Neuronal stem cell (in vitro differentiated cells): ENCODE measurements around the gene SORCS1.

Source experiments
- DNase-seq: peaks from one replicate; pipeline ENCODE4 v3.0.0-alpha.2; 2013; ENCODE audit warnings: low spot score
- H2AFZ ChIP-seq: one replicate; pipeline ENCODE4 v1.6.1; 2013; ENCODE audit warnings: mild to moderate bottlenecking, low read length, inconsistent platforms
- H2AK5ac ChIP-seq: 2 replicates; pipeline ENCODE4 v1.6.1; 2013; ENCODE audit warnings: low read depth, mild to moderate bottlenecking, inconsistent platforms, low read length, moderate library complexity, mixed read lengths
- H2BK120ac ChIP-seq: 2 replicates; pipeline ENCODE4 v1.6.1; 2013; ENCODE audit warnings: low read depth, mild to moderate bottlenecking, inconsistent platforms, low read length, moderate library complexity, mixed read lengths
- H2BK12ac ChIP-seq: one replicate; pipeline ENCODE4 v1.6.1; 2013; ENCODE audit warnings: low read length, inconsistent platforms
- H2BK15ac ChIP-seq: 2 replicates; pipeline ENCODE4 v1.6.1; 2013; ENCODE audit warnings: mild to moderate bottlenecking, low read length, inconsistent platforms, mixed read lengths
- H2BK5ac ChIP-seq: one replicate; pipeline ENCODE4 v1.6.1; 2013; ENCODE audit warnings: inconsistent platforms, mild to moderate bottlenecking, low read length, moderate library complexity
- H3K14ac ChIP-seq: one replicate; pipeline ENCODE4 v1.6.1; 2013; ENCODE audit warnings: low read length, inconsistent platforms
- H3K18ac ChIP-seq: 2 replicates; pipeline ENCODE4 v1.6.1; 2013; ENCODE audit warnings: low read length, inconsistent platforms
- H3K23ac ChIP-seq: 2 replicates; pipeline ENCODE4 v1.6.1; 2013; ENCODE audit warnings: low read depth, mild to moderate bottlenecking, mixed read lengths, low read length, inconsistent platforms; ENCODE audit not compliant: poor library complexity
- H3K27ac ChIP-seq: replicated peaks from 3 replicates; pipeline ENCODE4 v1.5.1; 2013; ENCODE audit warnings: low read length, inconsistent platforms
- H3K27me3 ChIP-seq, 3 experiments: 2 replicates each; pipeline ENCODE4 v1.6.1; 2013; ENCODE audit warnings: low read length in 3 of 3, mild to moderate bottlenecking in 2 of 3, inconsistent platforms in 1 of 3, low read depth in 1 of 3, mixed read lengths in 1 of 3, moderate library complexity in 1 of 3; ENCODE audit not compliant: control insufficient read depth in 3 of 3, insufficient read depth in 3 of 3
- H3K36me3 ChIP-seq, 2 donors: replicated peaks in 1 of 2; 2 replicates each; pipeline ENCODE4 v1.6.1; 2013; ENCODE audit warnings: low read length in 2 of 2; ENCODE audit not compliant: control insufficient read depth in 2 of 2, insufficient read depth in 2 of 2
- H3K4ac ChIP-seq: 2 replicates; pipeline ENCODE4 v1.6.1; 2013; ENCODE audit warnings: inconsistent platforms, mild to moderate bottlenecking, low read length, moderate library complexity
- H3K4me1 ChIP-seq, 2 donors: 1 replicate in 1 of 2; 2 replicates in 1 of 2; pipeline ENCODE4 v1.6.1; 2013; ENCODE audit warnings: low read length in 2 of 2, low read depth in 1 of 2; ENCODE audit not compliant: control insufficient read depth in 2 of 2, insufficient read depth in 1 of 2
- H3K4me2 ChIP-seq: one replicate; pipeline ENCODE4 v1.6.1; 2013; ENCODE audit warnings: mild to moderate bottlenecking, low read length, inconsistent platforms; ENCODE audit not compliant: insufficient read depth, poor library complexity, severe bottlenecking
- H3K4me3 ChIP-seq, 2 donors: 2 replicates each; pipeline ENCODE4 v1.5.1; 2013; ENCODE audit warnings: low read length in 2 of 2, mild to moderate bottlenecking in 2 of 2, inconsistent platforms in 1 of 2, moderate library complexity in 1 of 2
- H3K79me1 ChIP-seq: one replicate; pipeline ENCODE4 v1.6.1; 2013; ENCODE audit warnings: low read depth, mild to moderate bottlenecking, inconsistent platforms, low read length, moderate library complexity
- H3K9ac ChIP-seq: one replicate; pipeline ENCODE4 v1.6.1; 2013; ENCODE audit warnings: mild to moderate bottlenecking, low read depth, low read length, inconsistent platforms; ENCODE audit not compliant: poor library complexity
- H3K9me3 ChIP-seq, 2 donors: replicated peaks in 1 of 2; 2 replicates each; pipeline versions ENCODE3 to v1.6.1; 2013; ENCODE audit warnings: low read length in 2 of 2, mild to moderate bottlenecking in 2 of 2, inconsistent platforms in 1 of 2, low read depth in 1 of 2, mixed read lengths in 1 of 2, moderate library complexity in 1 of 2; ENCODE audit not compliant: control insufficient read depth in 2 of 2, insufficient read depth in 1 of 2
- H4K8ac ChIP-seq: one replicate; pipeline ENCODE4 v1.6.1; 2013; ENCODE audit warnings: low read depth, mild to moderate bottlenecking, inconsistent platforms, low read length, moderate library complexity
- H4K91ac ChIP-seq: one replicate; pipeline ENCODE4 v1.6.1; 2013; ENCODE audit warnings: low read length, low read depth, mild to moderate bottlenecking, inconsistent platforms; ENCODE audit not compliant: poor library complexity
- WGBS, 2 donors: extraction: QIAGEN DNeasy Blood & Tissue Kit; methylation state at CpG; one replicate each; pipeline ENCODE4 v1.1.7; 2013; ENCODE audit warnings: missing lambda C conversion rate in 2 of 2, mixed read lengths in 1 of 2; ENCODE audit not compliant: insufficient read length in 2 of 2, insufficient replicate concordance in 1 of 2; ENCODE audit errors: extremely low coverage in 2 of 2; 5-methylcytosine and 5-hydroxymethylcytosine counted together

SORCS1 gene

DNA sequence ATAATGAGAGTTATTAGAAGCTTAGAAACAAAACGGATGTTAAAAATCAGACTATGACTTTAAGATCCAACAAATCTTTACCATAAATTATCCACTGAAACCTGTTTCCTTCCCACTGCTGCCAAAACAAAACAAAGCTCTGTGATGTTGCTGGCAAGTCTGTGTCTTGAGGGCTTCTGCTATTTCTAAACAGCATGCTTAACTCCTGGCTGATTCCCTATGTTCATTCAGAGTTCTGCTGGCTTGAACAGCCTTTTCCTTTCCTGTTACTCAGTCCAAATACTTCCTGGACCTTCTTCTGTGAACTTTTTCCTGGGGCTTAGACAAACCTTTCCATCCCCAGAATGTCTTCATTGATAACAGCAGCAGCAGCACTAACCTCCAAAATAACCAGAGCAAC is 448.1 kb downstream of the SORCS1 start:
- H3K27ac ChIP-seq = no peak overlapping the region
- no peak overlapping the region for H2BK120ac ChIP-seq
- H2AFZ ChIP-seq = no peak overlapping the region
- H3K36me3 ChIP-seq = no peaks in the 10 kb centered on the region
- H3K9ac ChIP-seq = no peak overlapping the region
- no peak overlapping the region for H3K4me2 ChIP-seq
- H3K23ac ChIP-seq = no peak overlapping the region
- H2BK5ac ChIP-seq = no peak overlapping the region
- H2AK5ac ChIP-seq = no peak overlapping the region
- no peak overlapping the region for H3K14ac ChIP-seq
- no peaks in the 10 kb centered on the region for H3K79me1 ChIP-seq
- H3K4ac ChIP-seq = no peak overlapping the region
- H2BK15ac ChIP-seq = no peak overlapping the region
- H4K8ac ChIP-seq = no peak overlapping the region
- no peak overlapping the region for H2BK12ac ChIP-seq
- H4K91ac ChIP-seq = no peak overlapping the region
- no CpG with 5 or more reads among the region's 1 CpG for WGBS, 2 donors
- no peaks in the 10 kb centered on the region for H3K9me3 ChIP-seq
- H3K4me1 ChIP-seq = peaks cover 0 to 1% of the 10 kb centered on the region in 2 donors
- no peaks in the 10 kb centered on the region for H3K27me3 ChIP-seq
- no peak overlapping the region for H3K18ac ChIP-seq
- H3K4me3 ChIP-seq = no peak overlapping the region
- no peak for DNase-seq

DNA sequence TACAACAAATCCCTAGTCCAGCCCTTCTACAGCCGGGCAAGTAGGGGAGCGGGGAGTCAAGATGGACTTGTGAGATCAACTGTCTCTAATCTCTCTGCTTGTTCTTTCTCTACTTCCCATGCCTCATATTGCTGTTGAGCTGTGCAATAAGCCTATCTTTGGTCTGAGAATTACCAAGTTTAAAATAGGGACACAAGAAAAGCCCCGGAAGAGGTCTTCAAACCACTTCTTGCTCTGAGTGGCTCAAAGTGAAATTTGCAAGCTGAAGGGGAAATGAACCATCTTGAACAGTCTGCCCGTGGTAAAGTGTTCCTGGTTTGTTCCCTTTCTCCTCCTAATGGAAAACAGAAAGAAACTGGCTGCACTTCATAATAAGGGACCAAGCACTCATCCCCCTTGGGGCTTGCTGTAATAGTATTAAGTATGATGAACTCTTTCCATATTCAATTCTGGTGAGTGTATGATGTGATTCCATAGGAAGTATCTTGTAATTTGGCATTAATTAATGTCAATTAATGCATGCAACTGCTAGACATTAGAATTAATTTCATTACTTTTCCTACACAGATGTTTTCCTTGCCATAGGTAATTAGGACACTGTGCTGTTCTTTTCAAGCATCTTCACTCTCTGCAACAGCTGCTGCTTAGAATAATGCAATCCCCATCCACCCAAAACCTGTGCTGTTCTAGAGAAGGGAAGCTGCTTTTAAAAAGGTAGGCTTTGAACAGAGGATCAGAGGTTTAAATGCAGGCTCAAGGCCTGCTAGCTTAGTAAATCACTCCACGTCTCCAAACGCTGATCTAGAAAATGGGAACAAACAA is 449.6 kb downstream of the SORCS1 start:
- no CpG with 5 or more reads among the region's 6 CpGs for WGBS, 2 donors
- no peak overlapping the region for H3K23ac ChIP-seq

DNA sequence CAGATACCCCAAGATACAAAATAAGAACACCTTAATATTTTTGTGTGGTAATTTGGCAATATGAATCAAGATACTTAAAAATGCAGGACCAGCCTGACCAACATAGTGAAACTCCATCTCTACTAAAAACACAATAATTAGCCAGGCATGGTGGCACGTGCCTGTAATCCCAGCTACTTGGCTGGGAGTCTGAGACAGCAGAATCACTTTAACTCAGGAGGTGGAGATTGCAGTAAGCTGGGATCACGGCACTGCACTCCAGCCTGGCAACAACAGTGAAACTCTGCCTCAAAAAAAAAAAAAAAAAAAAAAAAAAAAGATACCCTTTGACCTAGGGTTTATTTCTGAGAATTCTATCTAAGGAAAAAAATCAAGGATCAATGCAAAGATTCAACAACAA is 450.7 kb downstream of the SORCS1 start:
- no peak overlapping the region for H3K4me3 ChIP-seq
- no peak overlapping the region for H2BK5ac ChIP-seq
- WGBS, 2 donors = no CpG with 5 or more reads among the region's 2 CpGs
- H3K36me3 ChIP-seq = no peaks in the 10 kb centered on the region
- no peak overlapping the region for H2BK120ac ChIP-seq
- H3K4me2 ChIP-seq = no peak overlapping the region
- no peak overlapping the region for H3K14ac ChIP-seq
- H2BK12ac ChIP-seq = no peak overlapping the region
- H4K8ac ChIP-seq = no peak overlapping the region
- H3K27me3 ChIP-seq = no peaks in the 10 kb centered on the region
- no peaks in the 10 kb centered on the region for H3K9me3 ChIP-seq
- no peak overlapping the region for H3K9ac ChIP-seq
- no peak for DNase-seq
- no peak overlapping the region for H3K27ac ChIP-seq
- H2AFZ ChIP-seq = no peak overlapping the region
- peaks cover 0 to 2% of the 10 kb centered on the region in 2 donors for H3K4me1 ChIP-seq
- no peak overlapping the region for H3K18ac ChIP-seq
- no peak overlapping the region for H2AK5ac ChIP-seq
- H3K79me1 ChIP-seq = no peaks in the 10 kb centered on the region
- H2BK15ac ChIP-seq = no peak overlapping the region
- H3K4ac ChIP-seq = no peak overlapping the region
- no peak overlapping the region for H4K91ac ChIP-seq
- H3K23ac ChIP-seq = no peak overlapping the region

More for the DNA sequence above, 449.6 kb downstream of the SORCS1 start:
- Histone ChIP-seq H3K36me3 (no peaks in the 10 kb centered on the region), H3K9me3 (no peaks in the 10 kb centered on the region), H3K4me1 (no peaks in the 10 kb centered on the region), H3K9ac (no peak overlapping the region), H3K18ac (no peak overlapping the region), H3K79me1 (no peaks in the 10 kb centered on the region), H2BK15ac (no peak overlapping the region), H4K91ac (no peak overlapping the region), H2BK120ac (no peak overlapping the region), H2BK12ac (no peak overlapping the region), H2BK5ac (no peak overlapping the region), H2AFZ (no peak overlapping the region), H3K14ac (no peak overlapping the region), H3K4me2 (no peak overlapping the region), H2AK5ac (no peak overlapping the region), H3K27me3 (no peaks in the 10 kb centered on the region), H3K4me3 (no peak overlapping the region), H3K4ac (no peak overlapping the region), H4K8ac (no peak overlapping the region), H3K27ac (no peak overlapping the region)
- DNase-seq = no peak

DNA sequence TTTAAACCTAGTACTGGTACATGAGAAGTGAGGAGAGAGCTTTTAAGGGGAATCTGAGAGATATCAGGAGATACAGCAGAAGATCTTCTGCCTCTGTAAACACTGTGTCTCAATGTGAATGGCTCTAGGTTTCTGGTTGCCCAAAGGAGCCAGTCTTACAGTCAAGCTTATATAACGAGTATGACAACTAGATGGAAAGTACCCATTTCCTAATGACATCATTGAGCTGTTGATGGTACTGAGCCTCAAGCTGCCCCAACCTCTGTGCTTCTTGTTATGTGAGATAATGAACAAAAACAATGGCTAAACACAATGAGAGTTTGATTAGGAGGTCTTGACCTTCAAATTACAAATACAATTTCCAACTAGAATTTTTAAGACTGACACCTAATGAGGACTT is 451.5 kb downstream of the SORCS1 start:
- no peak overlapping the region for H2AFZ ChIP-seq
- H3K23ac ChIP-seq = no peak overlapping the region
- no peak overlapping the region for H3K9ac ChIP-seq
- H3K9me3 ChIP-seq = no peaks in the 10 kb centered on the region
- no peak overlapping the region for H4K8ac ChIP-seq
- no peak overlapping the region for H4K91ac ChIP-seq
- no peaks in the 10 kb centered on the region for H3K36me3 ChIP-seq
- H3K27ac ChIP-seq = no peak overlapping the region
- no peak overlapping the region for H3K4me3 ChIP-seq
- no CpG with 5 or more reads among the region's 1 CpG for WGBS, 2 donors
- H3K4ac ChIP-seq = no peak overlapping the region
- no peaks in the 10 kb centered on the region for H3K79me1 ChIP-seq
- H2AK5ac ChIP-seq = no peak overlapping the region
- H3K14ac ChIP-seq = no peak overlapping the region
- H2BK5ac ChIP-seq = no peak overlapping the region
- DNase-seq = no peak
- no peak overlapping the region for H2BK12ac ChIP-seq
- no peak overlapping the region for H2BK120ac ChIP-seq
- H3K4me1 ChIP-seq = peaks cover 0 to 7% of the 10 kb centered on the region in 2 donors
- no peaks in the 10 kb centered on the region for H3K27me3 ChIP-seq
- no peak overlapping the region for H3K18ac ChIP-seq
- no peak overlapping the region for H3K4me2 ChIP-seq
- no peak overlapping the region for H2BK15ac ChIP-seq
